WI38 (cell line): ENCODE results near the gene OR3A1.
"Not testable (repeated sequence)": the region's sequence is repeated elsewhere in the genome, so short reads cannot be mapped to it uniquely, and the experiment has no call there.

ENCODE experiments used
- H3K4me3 ChIP-seq: 2 replicates; pipeline ENCODE4 v1.5.1; 2011; ENCODE audit warnings: low read depth, mild to moderate bottlenecking, control low read depth, low read length
- TF ChIP-seq, protein P1 (sequence below): IDR thresholded peaks from 2 replicates; pipeline ENCODE4 v1.5.1; 2012; ENCODE audit warnings: low read depth, mild to moderate bottlenecking, control low read depth, low read length

Gene OR3A1

DNA sequence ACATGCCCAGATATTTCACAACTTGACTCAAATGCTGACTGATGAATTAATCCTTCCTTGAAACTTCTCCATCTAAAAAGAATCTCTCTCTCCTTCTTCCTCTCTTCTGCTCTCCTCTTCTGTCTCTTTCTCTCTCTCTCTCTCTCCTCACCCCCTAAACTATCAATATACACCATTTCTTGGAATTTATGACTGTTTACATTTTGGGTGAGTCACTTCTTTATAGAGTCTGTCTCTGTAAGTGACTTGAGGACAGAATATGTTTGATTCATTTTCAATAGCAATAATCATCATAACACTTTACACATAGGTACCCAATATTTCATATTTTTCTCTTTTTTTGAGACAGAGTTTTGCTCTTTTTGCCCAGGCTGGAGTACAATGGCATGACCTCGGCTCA is 15.3 kb downstream of the OR3A1 start:
- TF ChIP-seq, protein P1, sequence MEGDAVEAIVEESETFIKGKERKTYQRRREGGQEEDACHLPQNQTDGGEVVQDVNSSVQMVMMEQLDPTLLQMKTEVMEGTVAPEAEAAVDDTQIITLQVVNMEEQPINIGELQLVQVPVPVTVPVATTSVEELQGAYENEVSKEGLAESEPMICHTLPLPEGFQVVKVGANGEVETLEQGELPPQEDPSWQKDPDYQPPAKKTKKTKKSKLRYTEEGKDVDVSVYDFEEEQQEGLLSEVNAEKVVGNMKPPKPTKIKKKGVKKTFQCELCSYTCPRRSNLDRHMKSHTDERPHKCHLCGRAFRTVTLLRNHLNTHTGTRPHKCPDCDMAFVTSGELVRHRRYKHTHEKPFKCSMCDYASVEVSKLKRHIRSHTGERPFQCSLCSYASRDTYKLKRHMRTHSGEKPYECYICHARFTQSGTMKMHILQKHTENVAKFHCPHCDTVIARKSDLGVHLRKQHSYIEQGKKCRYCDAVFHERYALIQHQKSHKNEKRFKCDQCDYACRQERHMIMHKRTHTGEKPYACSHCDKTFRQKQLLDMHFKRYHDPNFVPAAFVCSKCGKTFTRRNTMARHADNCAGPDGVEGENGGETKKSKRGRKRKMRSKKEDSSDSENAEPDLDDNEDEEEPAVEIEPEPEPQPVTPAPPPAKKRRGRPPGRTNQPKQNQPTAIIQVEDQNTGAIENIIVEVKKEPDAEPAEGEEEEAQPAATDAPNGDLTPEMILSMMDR, result no peak
- no peak overlapping the region for H3K4me3 ChIP-seq

DNA sequence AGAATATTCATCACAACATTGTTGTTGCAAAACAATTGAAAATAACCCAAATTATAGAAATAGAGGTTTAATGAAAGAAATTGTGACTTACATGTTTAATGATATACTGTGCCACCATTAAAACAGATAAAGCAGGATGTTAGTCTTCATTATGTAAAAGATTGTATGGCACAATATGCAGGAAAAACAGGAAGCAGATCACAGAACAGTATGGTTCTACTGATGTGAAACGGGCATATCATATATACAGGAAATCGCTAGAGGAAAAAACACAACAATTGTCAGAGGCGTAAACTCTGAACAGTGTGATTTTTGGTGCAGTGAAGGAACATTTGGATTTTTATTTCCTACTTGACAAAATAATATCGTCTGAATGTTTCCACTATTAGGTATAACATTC is 22.0 kb downstream of the OR3A1 start:
- TF ChIP-seq, protein P1, result no peak
- H3K4me3 ChIP-seq, result no peak overlapping the region

DNA sequence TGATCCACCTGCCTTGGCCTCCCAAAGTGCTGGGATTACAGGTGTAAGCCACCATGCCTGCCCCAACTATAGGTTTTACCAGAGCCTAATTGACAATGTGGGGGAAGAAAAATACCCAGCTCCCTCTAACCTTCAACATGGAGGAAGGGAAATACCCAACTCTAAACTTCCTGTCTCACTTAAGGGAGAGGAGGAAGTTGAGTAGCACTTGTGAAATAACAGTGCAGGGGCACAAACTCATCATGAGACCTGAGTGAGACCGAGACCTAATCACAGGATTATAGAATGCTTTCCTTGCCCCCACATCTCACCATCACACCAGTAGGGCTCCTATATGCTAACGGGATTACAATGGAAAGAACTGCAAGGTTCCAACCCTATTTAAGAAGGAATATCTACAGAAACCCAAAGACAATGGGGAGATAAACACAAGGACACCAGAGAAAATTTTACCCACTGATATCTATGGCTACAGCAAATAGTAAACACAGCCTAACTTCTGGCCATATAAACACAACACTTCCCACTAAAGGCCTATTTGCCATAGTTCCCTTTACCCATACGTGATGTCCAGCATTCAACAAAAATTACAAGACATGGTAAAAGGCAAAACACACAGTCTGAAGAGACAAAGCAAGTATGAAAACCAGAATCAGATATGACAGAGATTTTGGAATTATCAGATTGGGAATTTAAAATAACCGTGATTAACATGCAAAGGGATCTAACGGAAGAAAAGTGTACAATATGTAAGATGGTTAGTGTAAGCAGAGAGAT is 26.9 kb downstream of the OR3A1 start:
- TF ChIP-seq, protein P1, result no peak
- H3K4me3 ChIP-seq, result no peak overlapping the region

GRCh38 chr17:3260600-3260999 is 37.6 kb downstream of the OR3A1 start:
- H3K4me3 ChIP-seq, result no peak overlapping the region
- TF ChIP-seq, protein P1, result no peak

- no peak overlapping the region for H3K4me3 ChIP-seq
- TF ChIP-seq, protein P1, result no peak
Measured at GRCh38 chr17:3260163-3260562, 38.0 kb downstream of the OR3A1 start.

- H3K4me3 ChIP-seq, result no peak overlapping the region
- TF ChIP-seq, protein P1, result no peak
Measured at GRCh38 chr17:3256575-3256974, 41.6 kb downstream of the OR3A1 start.

DNA sequence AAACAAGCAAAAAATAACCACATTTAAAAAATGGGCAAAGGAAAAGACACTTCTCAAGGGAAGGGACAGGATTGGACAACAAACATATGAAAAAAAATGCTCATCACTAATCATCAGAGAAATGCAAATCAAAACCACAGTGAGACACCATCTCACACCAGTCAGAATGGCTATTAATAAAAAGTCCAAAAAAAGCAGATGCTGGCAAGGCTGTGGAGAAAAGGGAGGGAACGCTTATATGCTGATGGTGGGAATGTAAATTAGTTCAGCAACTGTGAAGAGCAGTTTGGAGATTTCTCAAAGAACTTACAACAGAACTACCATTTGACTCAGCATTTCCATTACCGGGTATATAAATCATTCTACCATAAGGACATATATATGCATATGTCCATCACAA is 49.1 kb downstream of the OR3A1 start:
- not testable (repeated sequence) for H3K4me3 ChIP-seq

GRCh38 chr17:3244841-3245240 is 53.3 kb downstream of the OR3A1 start:
- not testable (repeated sequence) for H3K4me3 ChIP-seq

DNA sequence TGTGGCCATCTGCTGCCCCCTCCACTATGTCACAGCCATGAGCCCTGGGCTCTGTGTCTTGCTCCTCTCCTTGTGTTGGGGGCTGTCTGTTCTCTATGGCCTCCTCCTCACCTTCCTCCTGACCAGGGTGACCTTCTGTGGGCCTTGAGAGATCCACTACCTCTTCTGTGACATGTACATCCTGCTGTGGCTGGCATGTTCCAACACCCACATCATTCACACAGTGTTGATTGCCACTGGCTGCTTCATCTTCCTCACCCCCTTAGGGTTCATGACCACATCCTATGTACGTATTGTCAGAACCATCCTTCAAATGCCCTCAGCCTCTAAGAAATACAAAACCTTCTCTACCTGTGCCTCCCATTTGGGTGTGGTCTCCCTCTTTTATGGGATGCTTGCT is 57.1 kb downstream of the OR3A1 start:
- not testable (repeated sequence) for H3K4me3 ChIP-seq
